CD8-positive, alpha-beta memory T cell (primary cell): ENCODE measurements around the gene SPANXA1. TPM values are rescaled to one million over a fixed set of nuclear protein-coding genes. Genes with fewer than 3 reads are reported as not detected.
"Not testable (repeated sequence)": the region's sequence is repeated elsewhere in the genome, so short reads cannot be mapped to it uniquely, and the experiment has no call there.

Experiments
- CTCF ChIA-PET: fragments of 350-600 bp; sonication (Branson Sonifier 250); formaldehyde crosslinking; loops from one replicate; lab custom pipeline; 2021; ENCODE audit warnings: antibody characterized with exemption; lab: Charles Lee
- POLR2A ChIA-PET: fragments of 350-600 bp; sonication (Branson Sonifier 250); formaldehyde crosslinking; loops from one replicate; lab custom pipeline; 2021; ENCODE audit warnings: antibody characterized with exemption; lab: Charles Lee
- DNase-seq, 5 donors: peaks; one replicate each; pipeline versions ENCODE4 v3.0.0 to v3.0.0-alpha.2; 2020 to 2022; ENCODE audit warnings: mixed read lengths in 1 of 5
- H3K27ac ChIP-seq: one replicate; pipeline ENCODE4 v1.7.0; 2013; ENCODE audit warnings: low read depth, mild to moderate bottlenecking, low read length, moderate library complexity
- H3K27me3 ChIP-seq: 2 replicates; pipeline ENCODE4 v1.7.0; 2013; ENCODE audit warnings: low read length, mild to moderate bottlenecking; ENCODE audit not compliant: insufficient read depth, poor library complexity, severe bottlenecking
- H3K36me3 ChIP-seq: 2 replicates; pipeline ENCODE4 v1.7.0; 2013; ENCODE audit warnings: mild to moderate bottlenecking, low read length, moderate library complexity; ENCODE audit not compliant: insufficient read depth
- H3K4me1 ChIP-seq: 2 replicates; pipeline ENCODE4 v1.7.0; 2013; ENCODE audit warnings: mild to moderate bottlenecking, low read length, moderate library complexity; ENCODE audit not compliant: insufficient read depth
- H3K4me3 ChIP-seq: 2 replicates; pipeline ENCODE4 v1.7.0; 2013; ENCODE audit warnings: mild to moderate bottlenecking, low read length
- H3K9me3 ChIP-seq: 2 replicates; pipeline ENCODE4 v1.7.0; 2013; ENCODE audit warnings: mild to moderate bottlenecking, low read length
- H3K27ac Mint-ChIP-seq, 8 donors: one replicate each; pipeline ENCODE4 v1.8.0; 2020 to 2021; ENCODE audit warnings: mixed read lengths in 8 of 8, mild to moderate bottlenecking in 6 of 8, inconsistent platforms in 3 of 8, moderate library complexity in 3 of 8
- H3K27me3 Mint-ChIP-seq, 2 donors: one replicate each; pipeline ENCODE4 v1.8.0; 2020 to 2021; ENCODE audit warnings: mixed read lengths in 2 of 2, mild to moderate bottlenecking in 1 of 2, moderate library complexity in 1 of 2
- H3K36me3 Mint-ChIP-seq, 3 donors: one replicate each; pipeline ENCODE4 v1.8.0; 2020 to 2021; ENCODE audit warnings: mixed read lengths in 3 of 3, inconsistent platforms in 1 of 3, mild to moderate bottlenecking in 1 of 3
- H3K4me1 Mint-ChIP-seq, 3 donors: one replicate each; pipeline ENCODE4 v1.8.0; 2020 to 2021; ENCODE audit warnings: mixed read lengths in 3 of 3, inconsistent platforms in 1 of 3, mild to moderate bottlenecking in 1 of 3
- H3K4me3 Mint-ChIP-seq, 7 donors: one replicate each; pipeline ENCODE4 v1.8.0; 2020 to 2021; ENCODE audit warnings: mixed read lengths in 7 of 7, mild to moderate bottlenecking in 6 of 7, moderate library complexity in 4 of 7, inconsistent platforms in 2 of 7
- H3K9me3 Mint-ChIP-seq, 5 donors: one replicate each; pipeline ENCODE4 v1.8.0; 2020 to 2022; ENCODE audit warnings: mixed read lengths in 5 of 5, mild to moderate bottlenecking in 3 of 5, moderate library complexity in 2 of 5, inconsistent platforms in 1 of 5
- polyA plus RNA-seq: library from polyadenylated mRNA; unstranded; fragments of 300-500 nt; fragmentation: Illumina TruSeq; gene quantifications from one replicate; pipeline ENCODE4 v1.2.3, GENCODE V29; 2021
- total RNA-seq, 2 experiments: library from RNA; stranded (reverse); gene quantifications; one replicate each; pipeline ENCODE4 v1.2.3, GENCODE V29; 2021

SPANXA1 gene, protein sequence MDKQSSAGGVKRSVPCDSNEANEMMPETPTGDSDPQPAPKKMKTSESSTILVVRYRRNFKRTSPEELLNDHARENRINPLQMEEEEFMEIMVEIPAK
- total RNA-seq (not detected), polyA plus RNA-seq (not detected)

DNA sequence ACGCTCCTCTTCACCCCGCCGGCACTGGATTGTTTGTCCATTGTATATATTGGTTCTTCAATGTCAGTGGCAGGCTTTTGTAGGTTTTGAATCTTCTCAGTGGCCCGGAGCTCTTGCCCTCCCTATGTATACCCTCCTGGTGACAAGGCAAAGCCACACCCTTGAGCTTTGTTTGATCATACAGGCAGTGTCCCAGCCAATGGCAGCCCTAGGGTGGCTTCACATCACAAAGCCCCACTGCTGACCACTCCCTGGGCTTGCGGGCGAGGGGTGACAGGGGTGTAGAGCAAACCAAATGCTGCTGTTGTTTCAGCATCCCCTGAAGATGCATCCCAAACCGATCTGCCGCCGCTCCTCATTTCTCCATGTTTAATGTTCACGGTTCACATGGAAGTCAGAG is at the start of gene SPANXA1:
SPANXA1 (minus strand) TSS at position 101 of the 400 bp plus-strand sequence; CDS start at position 41, 60 bp downstream.
- H3K4me3 ChIP-seq, H3K27ac Mint-ChIP-seq, H3K9me3 Mint-ChIP-seq, H3K27ac ChIP-seq, POLR2A ChIA-PET, H3K4me1 ChIP-seq, H3K4me1 Mint-ChIP-seq, H3K36me3 Mint-ChIP-seq, H3K27me3 Mint-ChIP-seq, H3K4me3 Mint-ChIP-seq, H3K9me3 ChIP-seq, CTCF ChIA-PET, H3K36me3 ChIP-seq, DNase-seq, H3K27me3 ChIP-seq: not testable (repeated sequence)

DNA sequence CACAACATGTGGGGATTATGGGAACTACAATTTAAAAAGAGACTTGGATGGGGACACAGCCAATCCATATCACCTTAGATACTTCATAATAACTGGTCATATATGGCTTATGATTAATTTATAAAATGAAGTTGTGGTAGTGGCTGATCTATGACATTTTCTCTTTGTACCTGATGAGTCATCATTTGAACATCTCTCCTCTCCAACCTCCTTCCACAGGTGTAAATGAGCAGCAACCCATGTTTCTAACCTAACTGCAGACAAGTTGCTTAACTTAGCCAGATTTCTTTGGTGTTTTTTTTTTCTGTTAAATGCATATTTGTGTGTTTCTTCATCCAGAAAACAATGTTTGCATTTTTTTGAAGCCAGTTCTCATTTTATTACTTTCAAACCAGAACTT is 47.6 kb upstream of the SPANXA1 start:
- Histone ChIP-seq H3K4me3 (no peak overlapping the region), H3K27ac (no peak overlapping the region), H3K4me1 (no peaks in the 10 kb centered on the region), H3K27me3 (no peaks in the 10 kb centered on the region), H3K9me3 (no peaks in the 10 kb centered on the region), H3K36me3 (no peaks in the 10 kb centered on the region)
- ChIA-PET CTCF (no interaction called here), POLR2A (no interaction called here)
- H3K9me3 Mint-ChIP-seq: peaks cover 0 to 9% (median 3%) of the 10 kb centered on the region in 5 donors
- H3K27me3 Mint-ChIP-seq: peaks cover 0 to 2% of the 10 kb centered on the region in 2 donors
- DNase-seq: no peak
- H3K4me1 Mint-ChIP-seq: no peaks in the 10 kb centered on the region
- H3K4me3 Mint-ChIP-seq: no peak overlapping the region
- H3K36me3 Mint-ChIP-seq: no peaks in the 10 kb centered on the region
- no peak overlapping the region for H3K27ac Mint-ChIP-seq

DNA sequence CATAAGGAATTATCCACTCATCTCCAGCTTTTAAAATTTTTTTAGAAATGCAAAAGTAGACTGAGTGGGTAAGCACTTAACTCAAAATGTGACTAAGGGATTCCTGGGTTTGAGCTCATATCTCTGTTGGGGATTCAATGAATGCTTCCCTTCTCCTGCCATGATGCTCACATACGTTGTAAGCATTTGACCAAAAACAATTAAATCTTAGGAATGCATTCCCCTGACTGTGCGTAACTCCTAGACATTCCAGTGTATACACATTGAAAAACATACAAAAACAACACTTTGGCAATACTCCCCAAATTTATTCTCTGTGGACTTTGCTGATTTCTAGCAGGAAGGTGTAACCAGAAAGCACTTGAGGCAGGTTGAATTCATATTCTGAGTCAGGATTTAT is 34.8 kb upstream of the SPANXA1 start:
- H3K27me3 Mint-ChIP-seq: no peaks in the 10 kb centered on the region
- H3K4me1 Mint-ChIP-seq: no peaks in the 10 kb centered on the region
- H3K4me3 Mint-ChIP-seq: no peak overlapping the region
- H3K27ac Mint-ChIP-seq: no peak overlapping the region
- peaks cover 0 to 10% (median 0%) of the 10 kb centered on the region in 5 donors for H3K9me3 Mint-ChIP-seq
- H3K36me3 Mint-ChIP-seq: no peaks in the 10 kb centered on the region
- no peak for DNase-seq
- no peaks in the 10 kb centered on the region for H3K36me3 ChIP-seq
- H3K9me3 ChIP-seq: no peaks in the 10 kb centered on the region
- H3K4me1 ChIP-seq: no peaks in the 10 kb centered on the region
- H3K27ac ChIP-seq: no peak overlapping the region
- H3K4me3 ChIP-seq: no peak overlapping the region
- no peaks in the 10 kb centered on the region for H3K27me3 ChIP-seq
- POLR2A ChIA-PET: no interaction called here
- CTCF ChIA-PET: no interaction called here

DNA sequence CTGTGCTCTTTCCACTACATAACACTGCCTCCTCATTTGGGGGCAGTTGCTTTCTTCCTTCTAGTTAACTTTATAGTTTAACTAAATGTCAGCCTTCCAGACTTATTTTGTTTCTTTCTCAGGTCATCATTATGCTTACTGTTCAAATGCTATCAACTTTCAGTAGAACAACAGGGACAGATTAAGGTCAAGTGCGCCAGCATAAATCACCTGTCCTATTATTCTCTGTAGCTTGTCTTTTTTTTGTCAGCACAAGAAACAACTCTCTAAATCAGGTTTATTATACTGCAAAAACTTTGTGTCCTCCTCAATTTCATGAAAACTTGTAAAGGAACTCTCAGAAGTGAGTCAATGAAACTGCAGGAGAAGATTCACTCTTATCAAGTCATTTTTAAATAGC is 24.6 kb upstream of the SPANXA1 start:
- no peak overlapping the region for H3K4me3 Mint-ChIP-seq
- ChIA-PET CTCF (no interaction called here), POLR2A (no interaction called here)
- Histone ChIP-seq H3K9me3 (no peaks in the 10 kb centered on the region), H3K4me1 (no peaks in the 10 kb centered on the region), H3K36me3 (no peaks in the 10 kb centered on the region), H3K27ac (no peak overlapping the region), H3K4me3 (no peak overlapping the region), H3K27me3 (no peaks in the 10 kb centered on the region)
- no peaks in the 10 kb centered on the region for H3K4me1 Mint-ChIP-seq
- H3K27ac Mint-ChIP-seq: peak overlapping the region in 1 of 8 donors; percentile 88
- peaks cover 0 to 5% (median 2%) of the 10 kb centered on the region in 5 donors for H3K9me3 Mint-ChIP-seq
- no peak for DNase-seq
- H3K27me3 Mint-ChIP-seq: peaks cover 0 to 1% of the 10 kb centered on the region in 2 donors
- H3K36me3 Mint-ChIP-seq: no peaks in the 10 kb centered on the region

GRCh38 chrX:141589408-141589807 is 4.9 kb upstream of the SPANXA1 start, which contains the start of gene SPANXA2:
Gene SPANXA2 (plus strand): TSS chrX:141589708. CDS start chrX:141589768, 60 bp downstream.
- POLR2A ChIA-PET, H3K36me3 ChIP-seq, H3K27ac Mint-ChIP-seq, H3K27me3 Mint-ChIP-seq, H3K4me1 ChIP-seq, H3K4me1 Mint-ChIP-seq, DNase-seq, CTCF ChIA-PET, H3K9me3 ChIP-seq, H3K4me3 ChIP-seq, H3K36me3 Mint-ChIP-seq, H3K9me3 Mint-ChIP-seq, H3K27ac ChIP-seq, H3K27me3 ChIP-seq, H3K4me3 Mint-ChIP-seq: not testable (repeated sequence)

- H3K9me3 Mint-ChIP-seq, CTCF ChIA-PET, H3K4me1 ChIP-seq, H3K36me3 ChIP-seq, DNase-seq, H3K27me3 ChIP-seq, H3K9me3 ChIP-seq, H3K4me3 Mint-ChIP-seq, H3K4me3 ChIP-seq, H3K36me3 Mint-ChIP-seq, H3K27me3 Mint-ChIP-seq, H3K27ac ChIP-seq, H3K4me1 Mint-ChIP-seq, H3K27ac Mint-ChIP-seq, POLR2A ChIA-PET: not testable (repeated sequence)
Measured at GRCh38 chrX:141542551-141542950, 42.0 kb downstream of the SPANXA1 start.

Other genes starting within 250 kb of the SPANXA1 start
- not detected for gene SPANXA2, start 5.0 kb upstream of the SPANXA1 start, total RNA-seq
- not detected for gene SPANXA2, start 5.0 kb upstream of the SPANXA1 start, polyA plus RNA-seq
- gene SPANXD, start 114.0 kb upstream of the SPANXA1 start, total RNA-seq: not detected
- not detected for gene SPANXD, start 114.0 kb upstream of the SPANXA1 start, polyA plus RNA-seq